ENCODE data around the gene F2. TPM values are rescaled to one million over a fixed set of nuclear protein-coding genes. Genes with fewer than 3 reads are reported as not detected.

F2 gene
- total RNA-seq, 4 donors from 2014 or later = not detected

DNA sequence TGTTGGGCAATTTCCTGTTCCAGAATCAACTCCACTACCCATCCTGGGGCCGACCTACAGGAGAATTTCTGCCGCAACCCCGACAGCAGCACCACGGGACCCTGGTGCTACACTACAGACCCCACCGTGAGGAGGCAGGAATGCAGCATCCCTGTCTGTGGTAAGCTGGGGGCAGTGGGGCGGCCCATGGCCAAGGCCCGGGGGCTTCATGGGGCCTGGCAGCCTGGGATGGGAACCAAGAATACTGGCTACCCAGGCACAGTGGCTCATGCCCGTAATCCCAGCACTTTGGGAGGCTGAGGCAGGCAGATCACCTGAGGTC, 4.3 kb downstream of the F2 start:
- Histone ChIP-seq H3K9me3 (no peaks in the 10 kb centered on the region), H3K27me3 (no peaks in the 10 kb centered on the region), H3K4me3 (no peak overlapping the region), H3K27ac (no peak overlapping the region), H3K4me1 (no peaks in the 10 kb centered on the region), H3K36me3 (no peaks in the 10 kb centered on the region)
- no peak for DNase-seq (ENCODE audit: low spot score in 2 of 2)
- 87 to 94% methylated on average over 6 to 8 of the region's 8 CpGs for WGBS, 2 donors
- TF ChIP-seq, protein P1, sequence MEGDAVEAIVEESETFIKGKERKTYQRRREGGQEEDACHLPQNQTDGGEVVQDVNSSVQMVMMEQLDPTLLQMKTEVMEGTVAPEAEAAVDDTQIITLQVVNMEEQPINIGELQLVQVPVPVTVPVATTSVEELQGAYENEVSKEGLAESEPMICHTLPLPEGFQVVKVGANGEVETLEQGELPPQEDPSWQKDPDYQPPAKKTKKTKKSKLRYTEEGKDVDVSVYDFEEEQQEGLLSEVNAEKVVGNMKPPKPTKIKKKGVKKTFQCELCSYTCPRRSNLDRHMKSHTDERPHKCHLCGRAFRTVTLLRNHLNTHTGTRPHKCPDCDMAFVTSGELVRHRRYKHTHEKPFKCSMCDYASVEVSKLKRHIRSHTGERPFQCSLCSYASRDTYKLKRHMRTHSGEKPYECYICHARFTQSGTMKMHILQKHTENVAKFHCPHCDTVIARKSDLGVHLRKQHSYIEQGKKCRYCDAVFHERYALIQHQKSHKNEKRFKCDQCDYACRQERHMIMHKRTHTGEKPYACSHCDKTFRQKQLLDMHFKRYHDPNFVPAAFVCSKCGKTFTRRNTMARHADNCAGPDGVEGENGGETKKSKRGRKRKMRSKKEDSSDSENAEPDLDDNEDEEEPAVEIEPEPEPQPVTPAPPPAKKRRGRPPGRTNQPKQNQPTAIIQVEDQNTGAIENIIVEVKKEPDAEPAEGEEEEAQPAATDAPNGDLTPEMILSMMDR (IDR thresholded peaks at IDR 0.05) = no peak

DNA sequence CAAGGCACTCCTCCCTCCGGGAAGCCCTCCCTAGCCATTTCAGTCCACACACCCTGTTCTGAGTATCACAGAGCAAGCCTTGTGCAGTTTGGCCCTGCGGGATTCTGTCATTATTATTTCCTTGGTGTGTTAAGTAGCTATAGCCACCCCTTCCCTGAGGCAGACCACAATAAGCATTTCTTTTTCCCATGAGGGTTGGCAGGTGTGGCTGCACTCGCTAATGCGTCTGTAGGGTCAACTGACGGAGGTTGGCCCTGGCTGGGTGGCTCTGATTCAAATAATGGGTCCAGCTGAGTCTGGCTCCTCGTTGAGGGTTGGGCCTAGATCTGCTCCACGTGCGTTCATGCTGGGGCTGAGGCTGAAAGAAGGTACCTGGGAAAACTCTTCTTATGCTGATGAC, 5.1 kb downstream of the F2 start:
- 35 to 60% methylated on average over 8 of the region's 8 CpGs for WGBS, 2 donors
- H3K4me3 ChIP-seq = no peak overlapping the region
- H3K27me3 ChIP-seq = no peaks in the 10 kb centered on the region
- H3K36me3 ChIP-seq = no peaks in the 10 kb centered on the region
- H3K9me3 ChIP-seq = no peaks in the 10 kb centered on the region
- no peaks in the 10 kb centered on the region for H3K4me1 ChIP-seq
- no peak for TF ChIP-seq POLR2A (IDR thresholded peaks at IDR 0.05)
- no peak for TF ChIP-seq EP300 (IDR thresholded peaks at IDR 0.05)
- TF ChIP-seq, protein P1 (IDR thresholded peaks at IDR 0.05) = no peak
- H3K27ac ChIP-seq = no peak overlapping the region
- DNase-seq (ENCODE audit: low spot score in 2 of 2) = no peak

DNA sequence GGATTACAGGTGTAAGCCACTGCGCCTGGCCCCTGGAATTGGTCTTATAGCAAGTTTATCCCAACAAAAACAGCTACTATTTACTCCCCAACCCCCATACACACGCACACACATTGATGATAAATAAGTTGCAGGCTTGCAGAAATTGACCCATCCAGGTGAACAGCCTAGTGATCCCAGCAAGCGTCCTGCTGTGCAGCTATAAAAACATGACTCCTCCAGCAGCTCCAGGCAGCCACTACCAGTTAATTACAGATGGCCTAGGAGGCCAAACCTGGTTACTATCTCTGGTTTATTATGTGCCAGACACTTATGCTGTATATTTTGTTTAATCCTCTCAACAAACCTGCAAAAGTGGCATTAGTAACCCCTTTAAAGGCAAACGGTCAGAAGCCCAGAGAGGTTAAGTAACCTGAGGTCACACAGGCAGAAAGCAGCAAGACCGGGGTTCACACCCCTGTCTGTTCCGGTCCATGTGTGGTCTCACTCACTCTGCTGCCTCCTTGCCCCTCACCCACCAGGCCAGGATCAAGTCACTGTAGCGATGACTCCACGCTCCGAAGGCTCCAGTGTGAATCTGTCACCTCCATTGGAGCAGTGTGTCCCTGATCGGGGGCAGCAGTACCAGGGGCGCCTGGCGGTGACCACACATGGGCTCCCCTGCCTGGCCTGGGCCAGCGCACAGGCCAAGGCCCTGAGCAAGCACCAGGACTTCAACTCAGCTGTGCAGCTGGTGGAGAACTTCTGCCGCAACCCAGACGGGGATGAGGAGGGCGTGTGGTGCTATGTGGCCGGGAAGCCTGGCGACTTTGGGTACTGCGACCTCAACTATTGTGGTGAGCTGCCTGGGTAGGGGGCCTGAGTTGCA, 6.6 kb downstream of the F2 start:
- Histone ChIP-seq H3K36me3 (no peaks in the 10 kb centered on the region), H3K9me3 (no peaks in the 10 kb centered on the region), H3K27ac (no peak overlapping the region), H3K4me1 (no peaks in the 10 kb centered on the region), H3K27me3 (no peaks in the 10 kb centered on the region), H3K4me3 (no peak overlapping the region)
- no peak for DNase-seq (ENCODE audit: low spot score in 2 of 2)
- TF ChIP-seq EP300 (IDR thresholded peaks at IDR 0.05) = no peak
- TF ChIP-seq, protein P1 (IDR thresholded peaks at IDR 0.05) = no peak
- WGBS, 2 donors = 78 to 86% methylated on average over 17 to 19 of the region's 19 CpGs

DNA sequence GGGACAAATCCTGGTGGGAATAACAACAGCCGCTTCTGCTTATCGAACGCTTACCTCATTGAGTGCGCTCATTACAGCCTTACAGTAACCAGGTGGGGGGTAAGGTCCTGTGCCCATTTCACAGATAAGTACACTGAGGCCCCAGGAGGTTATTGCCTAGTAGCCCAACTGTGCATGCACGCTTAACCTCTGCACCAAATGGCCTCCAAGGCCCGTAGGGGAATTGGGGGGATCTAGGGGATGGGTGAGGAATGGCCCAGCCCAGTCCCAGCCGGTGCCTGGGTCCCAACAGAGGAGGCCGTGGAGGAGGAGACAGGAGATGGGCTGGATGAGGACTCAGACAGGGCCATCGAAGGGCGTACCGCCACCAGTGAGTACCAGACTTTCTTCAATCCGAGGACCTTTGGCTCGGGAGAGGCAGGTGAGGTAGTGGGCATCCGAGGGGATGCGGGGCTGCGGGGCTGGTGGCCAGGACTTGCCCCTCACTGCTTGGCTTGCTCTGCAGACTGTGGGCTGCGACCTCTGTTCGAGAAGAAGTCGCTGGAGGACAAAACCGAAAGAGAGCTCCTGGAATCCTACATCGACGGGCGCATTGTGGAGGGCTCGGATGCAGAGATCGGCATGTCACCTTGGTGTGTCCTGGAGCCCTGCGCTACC, 7.3 kb downstream of the F2 start:
- H3K27ac ChIP-seq = no peak overlapping the region
- DNase-seq (ENCODE audit: low spot score in 2 of 2) = no peak
- TF ChIP-seq POLR2A (IDR thresholded peaks at IDR 0.05) (no peak), EP300 (IDR thresholded peaks at IDR 0.05) (no peak)
- TF ChIP-seq, protein P1 (IDR thresholded peaks at IDR 0.05) = no peak
- 86 to 93% methylated on average over 25 to 26 of the region's 26 CpGs for WGBS, 2 donors
- H3K4me3 ChIP-seq = no peak overlapping the region
- no peaks in the 10 kb centered on the region for H3K36me3 ChIP-seq
- no peaks in the 10 kb centered on the region for H3K9me3 ChIP-seq
- H3K27me3 ChIP-seq = no peaks in the 10 kb centered on the region
- H3K4me1 ChIP-seq = no peaks in the 10 kb centered on the region

DNA sequence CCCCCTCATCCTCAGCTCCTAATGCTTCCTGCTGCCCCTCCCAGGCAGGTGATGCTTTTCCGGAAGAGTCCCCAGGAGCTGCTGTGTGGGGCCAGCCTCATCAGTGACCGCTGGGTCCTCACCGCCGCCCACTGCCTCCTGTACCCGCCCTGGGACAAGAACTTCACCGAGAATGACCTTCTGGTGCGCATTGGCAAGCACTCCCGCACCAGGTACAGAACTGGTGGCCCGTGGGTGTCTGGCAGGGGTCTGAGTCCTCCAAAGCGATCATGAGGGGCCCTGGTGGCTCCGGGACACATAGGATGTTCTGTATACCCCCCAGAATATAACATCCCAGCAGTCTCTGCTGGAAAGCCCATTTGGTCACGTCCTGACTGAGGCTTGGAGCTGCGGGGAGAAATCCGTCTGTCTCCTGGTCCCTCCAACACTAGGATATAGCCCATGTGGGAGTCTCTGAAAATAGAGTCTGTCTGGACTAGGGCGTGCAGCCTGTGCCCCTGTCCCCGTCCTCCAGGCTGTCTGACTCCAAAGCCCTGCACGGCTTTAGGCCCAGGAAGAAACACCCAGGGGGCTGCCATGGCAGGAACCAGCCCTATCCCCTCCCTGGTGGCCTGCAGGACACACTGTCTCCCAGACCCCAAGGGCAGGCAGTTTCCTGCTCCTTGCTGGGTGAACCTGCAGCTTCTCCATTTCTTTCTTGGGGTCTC, 9.1 kb downstream of the F2 start:
- no peaks in the 10 kb centered on the region for H3K4me1 ChIP-seq
- H3K27ac ChIP-seq = no peak overlapping the region
- no peak for TF ChIP-seq POLR2A (IDR thresholded peaks at IDR 0.05)
- TF ChIP-seq, protein P1 (IDR thresholded peaks at IDR 0.05) = no peak
- TF ChIP-seq EP300 (IDR thresholded peaks at IDR 0.05) = no peak
- 82 to 84% methylated on average over 14 to 17 of the region's 17 CpGs for WGBS, 2 donors
- DNase-seq (ENCODE audit: low spot score in 2 of 2) = no peak
- no peak overlapping the region for H3K4me3 ChIP-seq
- no peaks in the 10 kb centered on the region for H3K9me3 ChIP-seq
- H3K27me3 ChIP-seq = no peaks in the 10 kb centered on the region
- no peaks in the 10 kb centered on the region for H3K36me3 ChIP-seq

All from tibial nerve (tissue), 4 donors.